Effector memory CD8-positive, alpha-beta T cell (primary cell): ENCODE data around the gene SMURF2.

Experiments
- ATAC-seq: fragments of 150-1000 bp; cut with Tn5 transposase; replicated peaks from 2 replicates; pipeline ENCODE4 v1.10.0; 2021; ENCODE audit warnings: mild to moderate bottlenecking, moderate library complexity
- DNase-seq, 3 experiments: peaks; one replicate each; pipeline ENCODE4 v3.0.0; 2021
- H3K27ac Mint-ChIP-seq, 2 donors: one replicate each; pipeline ENCODE4 v1.8.0; 2022; ENCODE audit warnings: mild to moderate bottlenecking in 2 of 2, mixed read lengths in 2 of 2, moderate library complexity in 2 of 2
- H3K27me3 Mint-ChIP-seq, 2 donors: one replicate each; pipeline ENCODE4 v1.8.0; 2022; ENCODE audit warnings: mixed read lengths in 2 of 2
- H3K36me3 Mint-ChIP-seq: one replicate; pipeline ENCODE4 v1.8.0; 2022; ENCODE audit warnings: mild to moderate bottlenecking, moderate library complexity, mixed read lengths; ENCODE audit not compliant: insufficient read depth
- H3K4me1 Mint-ChIP-seq, 2 donors: one replicate each; pipeline ENCODE4 v1.8.0; 2022; ENCODE audit warnings: low read depth in 2 of 2, mixed read lengths in 2 of 2
- H3K4me3 Mint-ChIP-seq, 2 donors: one replicate each; pipeline ENCODE4 v1.8.0; 2022; ENCODE audit warnings: mild to moderate bottlenecking in 2 of 2, mixed read lengths in 2 of 2, moderate library complexity in 2 of 2
- H3K9me3 Mint-ChIP-seq, 2 donors: one replicate each; pipeline ENCODE4 v1.8.0; 2022; ENCODE audit warnings: mixed read lengths in 2 of 2

Gene SMURF2

GRCh38 chr17:64503821-64504768 is 158.0 kb downstream of the SMURF2 start:
- ATAC-seq (no peak), DNase-seq (no peak)
- Mint-ChIP-seq H3K9me3 (no peaks in the 10 kb centered on the region), H3K4me1 (peaks cover 49 to 66% of the 10 kb centered on the region in 2 donors), H3K27me3 (no peaks in the 10 kb centered on the region), H3K27ac (peak overlapping the region; percentile 99), H3K4me3 (peak overlapping the region; percentile 98 to 99), H3K36me3 (peaks cover 89% of the 10 kb centered on the region)

GRCh38 chr17:64503341-64503740 is 158.8 kb downstream of the SMURF2 start:
- Mint-ChIP-seq H3K27ac (peak overlapping the region; percentile 99), H3K36me3 (peaks cover 94% of the 10 kb centered on the region), H3K27me3 (no peaks in the 10 kb centered on the region), H3K4me1 (peaks cover 50 to 70% of the 10 kb centered on the region in 2 donors), H3K4me3 (peak overlapping the region; percentile 98 to 99), H3K9me3 (no peaks in the 10 kb centered on the region)
- ATAC-seq: no peak
- no peak for DNase-seq

DNA sequence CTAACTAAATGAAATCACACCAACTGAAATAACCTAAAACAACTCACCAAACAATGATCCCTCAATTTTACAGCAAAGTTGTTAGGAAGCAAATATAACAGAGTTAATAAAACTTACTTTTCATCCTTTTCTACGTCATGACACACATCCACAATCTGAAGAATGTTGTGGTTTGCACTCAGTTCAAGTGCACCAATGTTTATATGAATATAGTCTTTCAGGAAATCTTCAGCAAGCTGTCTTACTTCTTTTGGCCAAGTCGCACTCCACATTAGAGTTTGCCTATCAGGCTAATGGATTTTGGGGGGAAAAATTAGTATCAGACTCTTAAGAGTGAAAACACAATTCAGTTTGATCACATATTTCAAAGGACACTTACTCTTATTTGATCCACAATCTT is 159.3 kb downstream of the SMURF2 start:
- no peak for DNase-seq
- H3K4me3 Mint-ChIP-seq: peak overlapping the region; percentile 98 to 99
- peak overlapping the region; percentile 99 for H3K27ac Mint-ChIP-seq
- H3K36me3 Mint-ChIP-seq: peaks cover 98% of the 10 kb centered on the region
- no peaks in the 10 kb centered on the region for H3K27me3 Mint-ChIP-seq
- peaks cover 54 to 73% of the 10 kb centered on the region in 2 donors for H3K4me1 Mint-ChIP-seq
- no peaks in the 10 kb centered on the region for H3K9me3 Mint-ChIP-seq
- ATAC-seq: no peak

GRCh38 chr17:64502021-64502420 is 160.1 kb downstream of the SMURF2 start:
- Mint-ChIP-seq H3K27ac (peak overlapping the region; percentile 29 to 99), H3K27me3 (no peaks in the 10 kb centered on the region), H3K36me3 (peaks cover 100% of the 10 kb centered on the region), H3K4me1 (peaks cover 57 to 77% of the 10 kb centered on the region in 2 donors), H3K4me3 (peak overlapping the region; percentile 33 to 98), H3K9me3 (no peaks in the 10 kb centered on the region)
- no peak for ATAC-seq
- no peak for DNase-seq

GRCh38 chr17:64500862-64501765 is 161.0 kb downstream of the SMURF2 start:
- H3K4me3 Mint-ChIP-seq: peak overlapping the region; percentile 33 to 98
- no peak for DNase-seq
- peak overlapping the region; percentile 92 to 99 for H3K27ac Mint-ChIP-seq
- no peak for ATAC-seq
- H3K4me1 Mint-ChIP-seq: peaks cover 62 to 86% of the 10 kb centered on the region in 2 donors
- peaks cover 100% of the 10 kb centered on the region for H3K36me3 Mint-ChIP-seq
- no peaks in the 10 kb centered on the region for H3K9me3 Mint-ChIP-seq
- H3K27me3 Mint-ChIP-seq: no peaks in the 10 kb centered on the region

GRCh38 chr17:64500487-64500859 is 161.6 kb downstream of the SMURF2 start:
- no peak for ATAC-seq
- H3K9me3 Mint-ChIP-seq: no peaks in the 10 kb centered on the region
- peak overlapping the region; percentile 33 to 39 for H3K4me3 Mint-ChIP-seq
- no peaks in the 10 kb centered on the region for H3K27me3 Mint-ChIP-seq
- peak overlapping the region; percentile 92 to 99 for H3K27ac Mint-ChIP-seq
- DNase-seq: no peak
- H3K36me3 Mint-ChIP-seq: peaks cover 96% of the 10 kb centered on the region
- H3K4me1 Mint-ChIP-seq: peaks cover 65 to 90% of the 10 kb centered on the region in 2 donors

GRCh38 chr17:64499805-64500486 is 162.2 kb downstream of the SMURF2 start:
- peaks cover 65 to 92% of the 10 kb centered on the region in 2 donors for H3K4me1 Mint-ChIP-seq
- no peaks in the 10 kb centered on the region for H3K9me3 Mint-ChIP-seq
- H3K4me3 Mint-ChIP-seq: peak overlapping the region; percentile 33 to 39
- H3K27me3 Mint-ChIP-seq: no peaks in the 10 kb centered on the region
- DNase-seq: no peak
- peak overlapping the region; percentile 92 to 99 for H3K27ac Mint-ChIP-seq
- H3K36me3 Mint-ChIP-seq: peaks cover 91% of the 10 kb centered on the region
- no peak for ATAC-seq

- Mint-ChIP-seq H3K27ac (peak overlapping the region; percentile 92 to 99), H3K4me3 (peak overlapping the region; percentile 96 to 97), H3K4me1 (peaks cover 68 to 93% of the 10 kb centered on the region in 2 donors), H3K36me3 (peaks cover 77% of the 10 kb centered on the region), H3K27me3 (no peaks in the 10 kb centered on the region), H3K9me3 (no peaks in the 10 kb centered on the region)
- DNase-seq (no peak), ATAC-seq (no peak)
Observed at GRCh38 chr17:64498308-64499203, 163.6 kb downstream of the SMURF2 start.

GRCh38 chr17:64497565-64498035 is 164.5 kb downstream of the SMURF2 start:
- no peak for DNase-seq
- Mint-ChIP-seq H3K27ac (peak overlapping the region; percentile 92 to 99), H3K36me3 (peaks cover 68% of the 10 kb centered on the region), H3K27me3 (no peaks in the 10 kb centered on the region), H3K9me3 (no peaks in the 10 kb centered on the region), H3K4me3 (peak overlapping the region; percentile 96 to 97), H3K4me1 (peaks cover 60 to 88% of the 10 kb centered on the region in 2 donors)
- peak; percentile 21 for ATAC-seq

DNA sequence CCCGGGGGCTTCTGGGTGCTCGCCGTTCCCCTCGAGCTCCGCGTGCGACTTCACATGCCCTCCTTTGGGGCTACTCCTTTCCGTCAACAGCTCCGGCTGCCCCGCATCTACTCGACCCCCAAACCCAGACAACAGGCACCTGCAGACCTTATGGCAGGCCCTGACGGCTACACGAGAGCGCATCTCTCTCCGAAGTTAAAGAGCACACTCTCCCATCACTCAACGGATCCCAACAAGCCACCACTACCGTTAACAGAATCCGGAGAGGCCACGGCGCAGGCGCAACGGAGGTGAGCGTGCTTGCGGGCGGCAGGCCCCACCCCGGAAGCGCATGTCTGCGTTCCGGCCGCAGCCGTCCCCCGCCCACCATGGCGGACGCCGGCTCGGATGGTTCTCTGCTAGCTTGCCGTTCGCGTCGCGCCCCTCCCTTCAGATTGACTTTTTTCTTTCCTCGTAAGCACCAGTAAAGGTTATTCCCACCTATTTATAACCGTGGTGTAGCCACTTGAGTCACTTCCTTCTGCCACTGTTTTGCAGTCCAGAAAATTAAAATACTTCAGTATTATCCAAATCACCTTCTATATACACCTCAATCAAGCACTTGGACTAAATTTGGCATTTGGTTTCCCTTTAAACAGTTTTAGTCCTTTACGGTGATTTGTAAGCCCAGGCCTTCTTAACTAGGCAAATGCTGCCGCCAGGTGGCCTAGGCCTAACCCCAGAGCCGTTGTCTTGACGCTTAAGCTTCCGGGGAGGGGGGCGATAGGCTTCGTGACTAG is 165.1 kb downstream of the SMURF2 start, which contains the start of gene POLG2:
Gene POLG2, minus strand, starts transcription at position 269 of the 779 bp plus-strand sequence. Its CDS starts 86 bp downstream, at position 183.
- Mint-ChIP-seq H3K27me3 (no peaks in the 10 kb centered on the region), H3K4me3 (peak within 1 kb of the TSS; percentile 96 to 97), H3K27ac (peak within 1 kb of the TSS; percentile 92 to 99), H3K9me3 (no peaks in the 10 kb centered on the region), H3K36me3 (peaks cover 63% of the 10 kb centered on the region), H3K4me1 (peaks cover 57 to 83% of the 10 kb centered on the region in 2 donors)
- ATAC-seq: peak; percentile 80
- DNase-seq: peak; percentile 93 to 95 (median 95)

DNA sequence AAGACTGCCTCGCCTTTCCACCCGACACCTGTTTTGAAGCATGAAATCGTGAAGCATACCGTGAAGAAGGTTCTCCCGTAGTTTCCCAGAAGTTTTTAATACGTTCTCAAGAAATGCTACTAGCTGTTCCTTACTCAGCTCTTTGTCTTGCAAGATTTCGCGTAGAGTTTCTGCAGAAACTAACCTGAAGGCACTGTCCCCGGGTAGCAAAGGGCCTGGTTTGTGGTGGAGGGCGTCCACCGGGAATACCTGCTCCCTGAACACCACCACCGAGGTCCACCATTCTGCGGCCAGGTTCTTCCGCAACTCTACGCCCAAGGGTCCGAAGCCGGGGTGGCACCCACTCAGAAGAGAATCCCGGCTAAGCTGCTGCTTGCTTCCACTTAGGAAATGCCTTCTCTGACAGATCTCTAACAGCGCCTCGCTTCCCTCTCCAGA is 165.7 kb downstream of the SMURF2 start:
- Mint-ChIP-seq H3K27me3 (no peaks in the 10 kb centered on the region), H3K9me3 (no peaks in the 10 kb centered on the region), H3K4me3 (peak overlapping the region; percentile 96 to 97), H3K27ac (peak overlapping the region; percentile 92 to 99), H3K4me1 (peaks cover 53 to 77% of the 10 kb centered on the region in 2 donors), H3K36me3 (peaks cover 63% of the 10 kb centered on the region)
- DNase-seq: no peak
- ATAC-seq: no peak
